H9 (cell line): ENCODE results near the gene EEF1AKMT3. TPM values are rescaled to one million over a fixed set of nuclear protein-coding genes. Genes with fewer than 3 reads are reported as not detected.

Experiments used
- DNase-seq: peaks from one replicate; pipeline ENCODE4 v3.0.0-alpha.2; 2017
- H2AFZ ChIP-seq: one replicate; pipeline ENCODE4 v1.6.1; 2013; ENCODE audit warnings: mild to moderate bottlenecking, low read length, control low read depth, moderate library complexity
- H2AK5ac ChIP-seq: 2 replicates; pipeline ENCODE4 v1.6.1; 2013; ENCODE audit warnings: low read length, control low read depth, mixed read lengths; ENCODE audit not compliant: insufficient read length
- H2BK120ac ChIP-seq: one replicate; pipeline ENCODE4 v1.6.1; 2013; ENCODE audit warnings: low read depth, mild to moderate bottlenecking, low read length, control low read depth, inconsistent platforms; ENCODE audit not compliant: poor library complexity, severe bottlenecking
- H2BK12ac ChIP-seq: 2 replicates; pipeline ENCODE4 v1.6.1; 2013; ENCODE audit warnings: low read length, control low read depth, mixed read lengths, low read depth; ENCODE audit not compliant: insufficient read length
- H2BK15ac ChIP-seq: 2 replicates; pipeline ENCODE4 v1.6.1; 2013; ENCODE audit warnings: low read depth, low read length, control low read depth
- H2BK20ac ChIP-seq: one replicate; pipeline ENCODE4 v1.6.1; 2013; ENCODE audit warnings: low read depth, mild to moderate bottlenecking, low read length, control low read depth, inconsistent platforms; ENCODE audit not compliant: poor library complexity, severe bottlenecking
- H2BK5ac ChIP-seq: 2 replicates; pipeline ENCODE4 v1.6.1; 2013; ENCODE audit warnings: low read length, control low read depth, mixed read lengths; ENCODE audit not compliant: insufficient read length
- H3K14ac ChIP-seq: 2 replicates; pipeline ENCODE4 v1.6.1; 2013; ENCODE audit warnings: low read length, control low read depth; ENCODE audit not compliant: insufficient read depth
- H3K18ac ChIP-seq: 2 replicates; pipeline ENCODE4 v1.6.1; 2013; ENCODE audit warnings: low read depth, mild to moderate bottlenecking, mixed read lengths, low read length, control low read depth; ENCODE audit not compliant: insufficient read length
- H3K23ac ChIP-seq: 2 replicates; pipeline ENCODE4 v1.6.1; 2013; ENCODE audit warnings: low read length, control low read depth, mixed read lengths, low read depth; ENCODE audit not compliant: insufficient read length
- H3K23me2 ChIP-seq: 2 replicates; pipeline ENCODE4 v1.6.1; 2013; ENCODE audit warnings: low read depth, mild to moderate bottlenecking, mixed read lengths, low read length, control low read depth; ENCODE audit not compliant: insufficient read length, poor library complexity, severe bottlenecking
- H3K27ac ChIP-seq: 2 replicates; pipeline ENCODE4 v1.5.1; 2013; ENCODE audit warnings: low read length, control low read depth, mixed read lengths, low read depth; ENCODE audit not compliant: insufficient read length
- H3K27me3 ChIP-seq: 2 replicates; pipeline ENCODE4 v1.6.1; 2013; ENCODE audit warnings: low read length, control low read depth, inconsistent platforms; ENCODE audit not compliant: insufficient read depth
- H3K4ac ChIP-seq: 2 replicates; pipeline ENCODE4 v1.6.1; 2013; ENCODE audit warnings: low read depth, mild to moderate bottlenecking, control low read depth, inconsistent platforms, low read length, moderate library complexity
- H3K4me1 ChIP-seq: 2 replicates; pipeline ENCODE4 v1.6.1; 2013; ENCODE audit warnings: low read length, control low read depth, inconsistent platforms; ENCODE audit not compliant: insufficient read depth
- H3K4me2 ChIP-seq: 2 replicates; pipeline ENCODE4 v1.6.1; 2013; ENCODE audit warnings: low read length, control low read depth, mixed read lengths; ENCODE audit not compliant: insufficient read length, insufficient read depth
- H3K56ac ChIP-seq: 2 replicates; pipeline ENCODE4 v1.6.1; 2013; ENCODE audit warnings: low read depth, mild to moderate bottlenecking, mixed read lengths, low read length, control low read depth; ENCODE audit not compliant: insufficient read length
- H3K79me1 ChIP-seq: 2 replicates; pipeline ENCODE4 v1.6.1; 2013; ENCODE audit warnings: low read depth, mild to moderate bottlenecking, moderate library complexity, low read length, control low read depth, inconsistent platforms; ENCODE audit not compliant: insufficient read depth, poor library complexity, severe bottlenecking
- H3K79me2 ChIP-seq: 2 replicates; pipeline ENCODE4 v1.6.1; 2013; ENCODE audit warnings: low read length, control low read depth, inconsistent platforms; ENCODE audit not compliant: insufficient read depth
- H3K9ac ChIP-seq: 2 replicates; pipeline ENCODE4 v1.6.1; 2013; ENCODE audit warnings: low read length, control low read depth, mixed read lengths; ENCODE audit not compliant: insufficient read length; ENCODE audit errors: extremely low read depth
- H3K9me3 ChIP-seq: one replicate; pipeline ENCODE4 v1.6.1; 2013; ENCODE audit warnings: low read depth, low read length, inconsistent platforms; ENCODE audit not compliant: control insufficient read depth
- H3T11ph ChIP-seq: one replicate; pipeline ENCODE4 v1.6.1; 2013; ENCODE audit warnings: mild to moderate bottlenecking, low read length, control low read depth, inconsistent platforms
- H4K20me1 ChIP-seq: one replicate; pipeline ENCODE4 v1.6.1; 2013; ENCODE audit not compliant: control insufficient read depth, insufficient read length, insufficient read depth
- H4K5ac ChIP-seq: 2 replicates; pipeline ENCODE4 v1.6.1; 2013; ENCODE audit warnings: low read depth, mild to moderate bottlenecking, mixed read lengths, low read length, control low read depth; ENCODE audit not compliant: insufficient read length
- H4K8ac ChIP-seq: replicated peaks from 2 replicates; pipeline ENCODE4 v1.6.1; 2013; ENCODE audit warnings: low read length, control low read depth, mixed read lengths, low read depth; ENCODE audit not compliant: insufficient read length
- H4K91ac ChIP-seq: 2 replicates; pipeline ENCODE4 v1.6.1; 2013; ENCODE audit warnings: low read depth, mild to moderate bottlenecking, moderate library complexity, mixed read lengths, low read length, control low read depth; ENCODE audit not compliant: insufficient read length
- H3K27ac Mint-ChIP-seq, 3 experiments: 2 replicates in 2 of 3; 3 replicates in 1 of 3; pipeline ENCODE4 v1.8.0; 2020 to 2021; ENCODE audit warnings: mixed read lengths in 3 of 3, mild to moderate bottlenecking in 1 of 3, moderate library complexity in 1 of 3
- H3K27me3 Mint-ChIP-seq: 2 replicates; pipeline ENCODE4 v1.8.0; 2021; ENCODE audit warnings: low read depth, mild to moderate bottlenecking, moderate library complexity, mixed read lengths
- H3K36me3 Mint-ChIP-seq, 3 experiments: 2 replicates in 2 of 3; 3 replicates in 1 of 3; pipeline ENCODE4 v1.8.0; 2020 to 2021; ENCODE audit warnings: low read depth in 3 of 3, mixed read lengths in 3 of 3; ENCODE audit not compliant: insufficient read depth in 1 of 3
- H3K4me1 Mint-ChIP-seq, 2 experiments: 2 replicates each; pipeline ENCODE4 v1.8.0; 2020; ENCODE audit warnings: mixed read lengths in 2 of 2
- H3K4me3 Mint-ChIP-seq, 2 experiments: 2 replicates in 1 of 2; 3 replicates in 1 of 2; pipeline ENCODE4 v1.8.0; 2020 to 2021; ENCODE audit warnings: mild to moderate bottlenecking in 2 of 2, mixed read lengths in 2 of 2, moderate library complexity in 1 of 2
- H3K9me3 Mint-ChIP-seq, 2 experiments: 2 replicates in 1 of 2; 3 replicates in 1 of 2; pipeline ENCODE4 v1.8.0; 2020; ENCODE audit warnings: mild to moderate bottlenecking in 2 of 2, mixed read lengths in 2 of 2, moderate library complexity in 1 of 2
- WGBS: extraction: QIAGEN DNeasy Blood & Tissue Kit; methylation state at CpG from one replicate; pipeline ENCODE4 v1.1.7; 2013; ENCODE audit warnings: missing lambda C conversion rate, low lambda C conversion rate, mixed read lengths; ENCODE audit not compliant: insufficient read length; ENCODE audit errors: extremely low coverage; 5-methylcytosine and 5-hydroxymethylcytosine counted together
- total RNA-seq: library from RNA; stranded (reverse); gene quantifications from 2 replicates; pipeline ENCODE4 v1.2.1, GENCODE V29; 2021
- TF ChIP-seq, protein P1 (sequence below): fragments of 200-600 bp; sonication (generic); conservative IDR thresholded peaks from 3 replicates; pipeline ENCODE4 v1.8.0; 2021; ENCODE audit warnings: antibody characterized with exemption, mild to moderate bottlenecking

The EEF1AKMT3 gene
- total RNA-seq, 1 experiment from 2014 or later = 2.9 TPM

DNA sequence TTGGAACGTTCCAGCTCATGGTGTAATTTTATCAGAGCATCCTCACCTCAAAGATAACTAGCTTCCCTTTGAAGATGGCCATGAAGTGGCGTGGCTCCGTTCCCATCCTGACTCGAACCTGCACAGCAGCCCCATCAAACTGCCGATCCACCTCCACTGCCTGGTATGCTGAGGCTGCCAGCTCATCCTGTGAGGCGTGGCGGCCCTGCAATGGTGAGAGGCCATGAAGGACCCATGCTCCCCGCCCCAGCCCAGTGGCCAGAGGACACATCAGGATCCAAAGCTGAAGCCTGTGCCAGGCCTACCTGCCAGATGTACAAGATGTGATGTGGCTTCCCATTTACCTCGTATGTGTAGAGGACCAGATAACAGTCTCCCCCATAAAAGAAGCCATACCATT lies 34.9 kb downstream of the EEF1AKMT3 start:
- no peak overlapping the region for H2BK120ac ChIP-seq
- H3T11ph ChIP-seq = no peak overlapping the region
- H2AK5ac ChIP-seq = no peak overlapping the region
- H3K23me2 ChIP-seq = no peaks in the 10 kb centered on the region
- TF ChIP-seq, protein P1, sequence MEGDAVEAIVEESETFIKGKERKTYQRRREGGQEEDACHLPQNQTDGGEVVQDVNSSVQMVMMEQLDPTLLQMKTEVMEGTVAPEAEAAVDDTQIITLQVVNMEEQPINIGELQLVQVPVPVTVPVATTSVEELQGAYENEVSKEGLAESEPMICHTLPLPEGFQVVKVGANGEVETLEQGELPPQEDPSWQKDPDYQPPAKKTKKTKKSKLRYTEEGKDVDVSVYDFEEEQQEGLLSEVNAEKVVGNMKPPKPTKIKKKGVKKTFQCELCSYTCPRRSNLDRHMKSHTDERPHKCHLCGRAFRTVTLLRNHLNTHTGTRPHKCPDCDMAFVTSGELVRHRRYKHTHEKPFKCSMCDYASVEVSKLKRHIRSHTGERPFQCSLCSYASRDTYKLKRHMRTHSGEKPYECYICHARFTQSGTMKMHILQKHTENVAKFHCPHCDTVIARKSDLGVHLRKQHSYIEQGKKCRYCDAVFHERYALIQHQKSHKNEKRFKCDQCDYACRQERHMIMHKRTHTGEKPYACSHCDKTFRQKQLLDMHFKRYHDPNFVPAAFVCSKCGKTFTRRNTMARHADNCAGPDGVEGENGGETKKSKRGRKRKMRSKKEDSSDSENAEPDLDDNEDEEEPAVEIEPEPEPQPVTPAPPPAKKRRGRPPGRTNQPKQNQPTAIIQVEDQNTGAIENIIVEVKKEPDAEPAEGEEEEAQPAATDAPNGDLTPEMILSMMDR = no peak
- H3K4me2 ChIP-seq = no peak overlapping the region
- H2BK20ac ChIP-seq = no peak overlapping the region
- no peak overlapping the region for H2BK15ac ChIP-seq
- no peak overlapping the region for H3K18ac ChIP-seq
- Mint-ChIP-seq H3K27ac (no peak overlapping the region), H3K4me1 (peaks cover 2 to 3% of the 10 kb centered on the region in 2 experiments; a peak in 3 of 4 replicates), H3K9me3 (no peaks in the 10 kb centered on the region), H3K27me3 (no peaks in the 10 kb centered on the region), H3K4me3 (no peak overlapping the region), H3K36me3 (peaks cover 0 to 11% (median 3%) of the 10 kb centered on the region in 3 experiments; a peak in 3 of 7 replicates)
- no peak overlapping the region for H3K9ac ChIP-seq
- no peak overlapping the region for H4K5ac ChIP-seq
- no peak overlapping the region for H4K8ac ChIP-seq
- H3K4me1 ChIP-seq = no peaks in the 10 kb centered on the region; the same call in 1 of the 2 replicates
- DNase-seq = no peak
- no CpG with 5 or more reads among the region's 9 CpGs for WGBS
- H3K14ac ChIP-seq = no peak overlapping the region
- H2BK12ac ChIP-seq = no peak overlapping the region
- H3K79me2 ChIP-seq = no peaks in the 10 kb centered on the region
- no peak overlapping the region for H2BK5ac ChIP-seq
- no peak overlapping the region for H3K4ac ChIP-seq
- no peaks in the 10 kb centered on the region for H4K20me1 ChIP-seq
- no peak overlapping the region for H3K27ac ChIP-seq
- H4K91ac ChIP-seq = no peak overlapping the region
- no peak overlapping the region for H3K23ac ChIP-seq
- no peaks in the 10 kb centered on the region for H3K79me1 ChIP-seq
- no peak overlapping the region for H3K56ac ChIP-seq
- no peak overlapping the region for H2AFZ ChIP-seq
- no peaks in the 10 kb centered on the region for H3K27me3 ChIP-seq
- H3K9me3 ChIP-seq = no peaks in the 10 kb centered on the region
